Osteoblast (primary cell): ENCODE data around the gene DMXL2. TPM values are rescaled to one million over a fixed set of nuclear protein-coding genes. Genes with fewer than 3 reads are reported as not detected.

Experiments
- DNase-seq: peaks from one replicate; pipeline ENCODE4 v3.0.0; 2011; ENCODE audit warnings: low spot score, mixed read lengths; ENCODE audit not compliant: insufficient read length; ENCODE audit errors: missing footprints
- H2AFZ ChIP-seq: 2 replicates; pipeline ENCODE4 v1.6.0; 2011; ENCODE audit warnings: mild to moderate bottlenecking, low read length
- H3K27ac ChIP-seq: 2 replicates; pipeline ENCODE4 v1.5.1; 2011; ENCODE audit warnings: mild to moderate bottlenecking, low read depth, low read length, moderate library complexity
- H3K27me3 ChIP-seq: 2 replicates; pipeline ENCODE4 v1.6.0; 2012; ENCODE audit warnings: mild to moderate bottlenecking, control low read depth, inconsistent platforms, low read length, moderate library complexity; ENCODE audit not compliant: insufficient read depth
- H3K36me3 ChIP-seq: 2 replicates; pipeline ENCODE4 v1.5.1; 2011; ENCODE audit warnings: mild to moderate bottlenecking, low read length, control low read depth, moderate library complexity; ENCODE audit not compliant: insufficient read depth
- H3K4me1 ChIP-seq: 2 replicates; pipeline ENCODE4 v1.5.1; 2011; ENCODE audit warnings: mild to moderate bottlenecking, low read length, control low read depth, moderate library complexity; ENCODE audit not compliant: insufficient read depth
- H3K4me2 ChIP-seq: 2 replicates; pipeline ENCODE4 v1.6.0; 2011; ENCODE audit warnings: mild to moderate bottlenecking, low read length; ENCODE audit not compliant: insufficient read depth
- H3K4me3 ChIP-seq: fragments of 200-600 bp; sonication (generic); 3 replicates; pipeline ENCODE4 v1.5.1; 2012; ENCODE audit warnings: mild to moderate bottlenecking, low read length, inconsistent platforms; ENCODE audit not compliant: insufficient read depth
- H3K79me2 ChIP-seq: 2 replicates; pipeline ENCODE4 v1.6.0; 2012; ENCODE audit warnings: mild to moderate bottlenecking, low read length, control low read depth, inconsistent platforms; ENCODE audit not compliant: insufficient read depth
- H3K9me3 ChIP-seq: 2 replicates; pipeline ENCODE4 v1.5.1; 2011; ENCODE audit warnings: low read depth, low read length, control low read depth
- H4K20me1 ChIP-seq: 2 replicates; pipeline ENCODE4 v1.6.0; 2012; ENCODE audit warnings: mild to moderate bottlenecking, low read length, control low read depth; ENCODE audit not compliant: insufficient read depth
- CTCF ChIP-seq: IDR thresholded peaks from 2 replicates; pipeline ENCODE4 v1.5.1; 2011; ENCODE audit warnings: mild to moderate bottlenecking, low read depth, low read length, moderate library complexity; ENCODE audit errors: extremely low read depth
- total RNA-seq: library from RNA; depleted of rRNA; stranded (reverse); fragments of >200 nt; gene quantifications from 2 replicates; pipeline ENCODE4 v1.2.3, GENCODE V29; 2012

DMXL2 gene
- total RNA-seq, 1 donor, result 37.3 TPM

- no peak overlapping the region for H3K4me3 ChIP-seq
- no peaks in the 10 kb centered on the region for H3K79me2 ChIP-seq
- no peak overlapping the region for H2AFZ ChIP-seq
- no peak overlapping the region for H3K4me2 ChIP-seq
- H3K27me3 ChIP-seq, result no peaks in the 10 kb centered on the region
- H3K9me3 ChIP-seq, result no peaks in the 10 kb centered on the region
- peaks cover 3% of the 10 kb centered on the region for H3K4me1 ChIP-seq
- H3K27ac ChIP-seq, result no peak overlapping the region
- no peak for TF ChIP-seq CTCF
- DNase-seq, result no peak
- peaks cover 3% of the 10 kb centered on the region for H3K36me3 ChIP-seq
- H4K20me1 ChIP-seq, result no peaks in the 10 kb centered on the region
Measured at GRCh38 chr15:51533672-51534398, 88.7 kb downstream of the DMXL2 start.

DNA sequence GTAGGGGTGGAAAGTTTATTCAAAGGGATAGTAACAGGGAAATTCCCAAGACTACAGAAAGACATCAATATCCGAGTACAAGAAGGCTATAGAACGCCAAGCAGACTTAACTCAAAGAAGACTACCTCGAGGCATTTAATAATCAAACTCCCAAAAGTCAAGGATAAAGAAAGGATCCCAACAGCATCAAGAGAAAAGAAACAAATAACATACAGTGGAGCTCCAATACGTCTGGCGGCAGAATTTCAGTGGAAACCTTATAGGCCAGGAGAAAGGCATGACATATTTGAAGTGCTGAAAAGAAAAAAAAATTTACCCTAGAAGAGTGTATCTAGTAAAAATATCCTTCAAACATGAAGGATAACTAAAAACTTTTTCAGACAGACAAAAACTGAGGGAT is 95.6 kb downstream of the DMXL2 start:
- Histone ChIP-seq H3K79me2 (no peaks in the 10 kb centered on the region), H3K4me1 (no peaks in the 10 kb centered on the region), H4K20me1 (no peaks in the 10 kb centered on the region), H3K9me3 (no peaks in the 10 kb centered on the region), H3K27ac (no peak overlapping the region), H3K27me3 (no peaks in the 10 kb centered on the region), H2AFZ (no peak overlapping the region), H3K36me3 (peaks cover 3% of the 10 kb centered on the region), H3K4me3 (no peak overlapping the region), H3K4me2 (no peak overlapping the region)
- no peak for DNase-seq
- TF ChIP-seq CTCF, result no peak

GRCh38 chr15:51524376-51524775 is 98.2 kb downstream of the DMXL2 start:
- Histone ChIP-seq H3K4me1 (no peaks in the 10 kb centered on the region), H3K9me3 (no peaks in the 10 kb centered on the region), H3K27ac (no peak overlapping the region), H2AFZ (no peak overlapping the region), H3K79me2 (no peaks in the 10 kb centered on the region), H3K36me3 (no peaks in the 10 kb centered on the region), H3K27me3 (no peaks in the 10 kb centered on the region), H3K4me2 (no peak overlapping the region), H4K20me1 (no peaks in the 10 kb centered on the region), H3K4me3 (no peak overlapping the region)
- no peak for DNase-seq
- TF ChIP-seq CTCF, result no peak

- no peaks in the 10 kb centered on the region for H3K4me1 ChIP-seq
- no peak overlapping the region for H3K27ac ChIP-seq
- no peaks in the 10 kb centered on the region for H3K79me2 ChIP-seq
- DNase-seq, result peak; percentile 53
- no peak overlapping the region for H3K4me3 ChIP-seq
- H3K4me2 ChIP-seq, result no peak overlapping the region
- no peak overlapping the region for H2AFZ ChIP-seq
- H3K27me3 ChIP-seq, result no peaks in the 10 kb centered on the region
- no peaks in the 10 kb centered on the region for H3K36me3 ChIP-seq
- TF ChIP-seq CTCF, result no peak
- H3K9me3 ChIP-seq, result no peaks in the 10 kb centered on the region
- H4K20me1 ChIP-seq, result no peaks in the 10 kb centered on the region
Measured at GRCh38 chr15:51516291-51516690, 106.3 kb downstream of the DMXL2 start.
